Measurements from ENCODE around the gene NKD1. TPM values are rescaled to one million over a fixed set of nuclear protein-coding genes. Genes with fewer than 3 reads are reported as not detected.

NKD1 gene
- total and polyA plus RNA-seq, 2 experiments from 2014 or later, result 0.86 to 1.4 TPM

- Histone ChIP-seq H3K4me1 (ENCODE audit: low read depth) (peaks cover 4% of the 10 kb centered on the region), H3K9me3 (ENCODE audit: low read depth) (no peaks in the 10 kb centered on the region), H3K36me3 (no peaks in the 10 kb centered on the region), H3K27ac (no peak overlapping the region), H3K27me3 (no peaks in the 10 kb centered on the region), H3K4me3 (no peak overlapping the region)
- peak in 1 of 2 donors; percentile 26 for DNase-seq (ENCODE audit: low read depth in 1 of 2, low spot score in 1 of 2)
- TF ChIP-seq CTCF (IDR thresholded peaks at IDR 0.05; ENCODE audit: low read depth, low read length), result peak; percentile 15
These were observed 119.5 kb downstream of the NKD1 start for GRCh38 chr16:50667497-50668367.

GRCh38 chr16:50668368-50669008 lies 120.3 kb downstream of the NKD1 start:
- no peak for DNase-seq (ENCODE audit: low read depth in 1 of 2, low spot score in 1 of 2)
- H3K9me3 ChIP-seq (ENCODE audit: low read depth), result no peaks in the 10 kb centered on the region
- H3K27ac ChIP-seq, result no peak overlapping the region
- H3K4me1 ChIP-seq (ENCODE audit: low read depth), result peaks cover 4% of the 10 kb centered on the region
- H3K27me3 ChIP-seq, result no peaks in the 10 kb centered on the region
- no peak overlapping the region for H3K4me3 ChIP-seq
- no peak for TF ChIP-seq CTCF (IDR thresholded peaks at IDR 0.05; ENCODE audit: low read depth, low read length)
- no peaks in the 10 kb centered on the region for H3K36me3 ChIP-seq

- Histone ChIP-seq H3K27me3 (no peaks in the 10 kb centered on the region), H3K36me3 (no peaks in the 10 kb centered on the region), H3K4me3 (no peak overlapping the region), H3K27ac (no peak overlapping the region), H3K9me3 (ENCODE audit: low read depth) (no peaks in the 10 kb centered on the region), H3K4me1 (ENCODE audit: low read depth) (peaks cover 4% of the 10 kb centered on the region)
- DNase-seq (ENCODE audit: low read depth in 1 of 2, low spot score in 1 of 2), result no peak
- no peak for TF ChIP-seq CTCF (IDR thresholded peaks at IDR 0.05; ENCODE audit: low read depth, low read length)
These were observed 121.5 kb downstream of the NKD1 start for GRCh38 chr16:50669741-50670140.

- Histone ChIP-seq H3K27me3 (no peaks in the 10 kb centered on the region), H3K36me3 (no peaks in the 10 kb centered on the region), H3K27ac (no peak overlapping the region), H3K4me3 (no peak overlapping the region), H3K9me3 (ENCODE audit: low read depth) (no peaks in the 10 kb centered on the region), H3K4me1 (ENCODE audit: low read depth) (peaks cover 4% of the 10 kb centered on the region)
- no peak for TF ChIP-seq CTCF (IDR thresholded peaks at IDR 0.05; ENCODE audit: low read depth, low read length)
- no peak for DNase-seq (ENCODE audit: low read depth in 1 of 2, low spot score in 1 of 2)
These were observed 122.3 kb downstream of the NKD1 start for GRCh38 chr16:50670476-50670875.

- no peak overlapping the region for H3K4me3 ChIP-seq
- peak in 1 of 2 donors; percentile 41 for DNase-seq (ENCODE audit: low read depth in 1 of 2, low spot score in 1 of 2)
These were observed 123.6 kb downstream of the NKD1 start for GRCh38 chr16:50671644-50672260.

More at GRCh38 chr16:50671644-50672260, 123.6 kb downstream of the NKD1 start:
- Histone ChIP-seq H3K27ac (no peak overlapping the region), H3K4me1 (ENCODE audit: low read depth) (peaks cover 4% of the 10 kb centered on the region), H3K27me3 (no peaks in the 10 kb centered on the region), H3K36me3 (no peaks in the 10 kb centered on the region), H3K9me3 (ENCODE audit: low read depth) (no peaks in the 10 kb centered on the region)
- TF ChIP-seq CTCF (IDR thresholded peaks at IDR 0.05; ENCODE audit: low read depth, low read length), result peak; percentile 61
